IPS-15b (cell line): Measurements from ENCODE around the gene LIN54.

Experiments
- H3K27me3 ChIP-seq: one replicate; pipeline ENCODE4 v1.6.1; 2013; ENCODE audit warnings: low read length; ENCODE audit not compliant: control insufficient read depth, insufficient read depth
- H3K36me3 ChIP-seq: one replicate; pipeline ENCODE4 v1.6.1; 2013; ENCODE audit warnings: low read length; ENCODE audit not compliant: control insufficient read depth, insufficient read depth
- H3K4me1 ChIP-seq: one replicate; pipeline ENCODE4 v1.6.1; 2013; ENCODE audit warnings: mild to moderate bottlenecking, low read length; ENCODE audit not compliant: control insufficient read depth, insufficient read depth
- H3K4me3 ChIP-seq: one replicate; pipeline ENCODE4 v1.5.1; 2013; ENCODE audit warnings: low read depth, low read length
- H3K9ac ChIP-seq: one replicate; pipeline ENCODE4 v1.6.1; 2013; ENCODE audit warnings: low read depth, mild to moderate bottlenecking, low read length
- H3K9me3 ChIP-seq: one replicate; pipeline ENCODE4 v1.6.1; 2013; ENCODE audit warnings: mild to moderate bottlenecking, low read length; ENCODE audit not compliant: control insufficient read depth, insufficient read depth

LIN54 gene

GRCh38 chr4:82898322-82899243, 112.0 kb downstream of the LIN54 start:
- Histone ChIP-seq H3K9ac (peak overlapping the region; percentile 80), H3K4me1 (no peaks in the 10 kb centered on the region), H3K36me3 (peaks cover 13% of the 10 kb centered on the region), H3K9me3 (no peaks in the 10 kb centered on the region), H3K4me3 (peak overlapping the region; percentile 96), H3K27me3 (no peaks in the 10 kb centered on the region)

- no peaks in the 10 kb centered on the region for H3K4me1 ChIP-seq
- H3K9ac ChIP-seq = no peak overlapping the region
- H3K27me3 ChIP-seq = no peaks in the 10 kb centered on the region
- H3K36me3 ChIP-seq = peaks cover 13% of the 10 kb centered on the region
- no peaks in the 10 kb centered on the region for H3K9me3 ChIP-seq
- H3K4me3 ChIP-seq = no peak overlapping the region
Observed at GRCh38 chr4:82896755-82897154, 113.9 kb downstream of the LIN54 start.

- peaks cover 13% of the 10 kb centered on the region for H3K36me3 ChIP-seq
Observed at GRCh38 chr4:82893942-82894341, 116.7 kb downstream of the LIN54 start.

GRCh38 chr4:82892467-82892802, 118.2 kb downstream of the LIN54 start:
- H3K36me3 ChIP-seq = peaks cover 13% of the 10 kb centered on the region
- no peaks in the 10 kb centered on the region for H3K9me3 ChIP-seq
- H3K4me1 ChIP-seq = peaks cover 3% of the 10 kb centered on the region
- H3K9ac ChIP-seq = no peak overlapping the region
- peak overlapping the region; percentile 96 for H3K4me3 ChIP-seq
- no peaks in the 10 kb centered on the region for H3K27me3 ChIP-seq

More at GRCh38 chr4:82893942-82894341, 116.7 kb downstream of the LIN54 start:
- Histone ChIP-seq H3K9ac (no peak overlapping the region), H3K4me3 (no peak overlapping the region), H3K4me1 (no peaks in the 10 kb centered on the region), H3K27me3 (no peaks in the 10 kb centered on the region), H3K9me3 (no peaks in the 10 kb centered on the region)

GRCh38 chr4:82891707-82892466, 118.7 kb downstream of the LIN54 start:
- Histone ChIP-seq H3K9ac (peak overlapping the region; percentile 94), H3K4me3 (peak overlapping the region; percentile 96), H3K27me3 (no peaks in the 10 kb centered on the region), H3K36me3 (peaks cover 13% of the 10 kb centered on the region), H3K4me1 (peaks cover 3% of the 10 kb centered on the region), H3K9me3 (no peaks in the 10 kb centered on the region)

GRCh38 chr4:82890901-82891706, 119.5 kb downstream of the LIN54 start, which contains the start of gene SEC31A:
TSS of gene SEC31A (minus strand) at chr4:82891153. CDS start at chr4:82881936, 9,217 bp downstream.
- Histone ChIP-seq H3K9ac (peak within 1 kb of the TSS; percentile 98), H3K4me3 (peak within 1 kb of the TSS; percentile 96), H3K9me3 (no peaks in the 10 kb centered on the region), H3K27me3 (no peaks in the 10 kb centered on the region), H3K4me1 (peaks cover 3% of the 10 kb centered on the region), H3K36me3 (peaks cover 13% of the 10 kb centered on the region)

GRCh38 chr4:82890528-82890900, 120.1 kb downstream of the LIN54 start:
- peak overlapping the region; percentile 96 for H3K4me3 ChIP-seq
- H3K9ac ChIP-seq = peak overlapping the region; percentile 98
- no peaks in the 10 kb centered on the region for H3K9me3 ChIP-seq
- H3K4me1 ChIP-seq = peaks cover 3% of the 10 kb centered on the region
- peaks cover 13% of the 10 kb centered on the region for H3K36me3 ChIP-seq
- H3K27me3 ChIP-seq = no peaks in the 10 kb centered on the region

GRCh38 chr4:82889287-82889686, 121.3 kb downstream of the LIN54 start:
- Histone ChIP-seq H3K4me3 (peak overlapping the region; percentile 96), H3K4me1 (peaks cover 3% of the 10 kb centered on the region), H3K9ac (peak overlapping the region; percentile 98), H3K27me3 (no peaks in the 10 kb centered on the region), H3K36me3 (peaks cover 7% of the 10 kb centered on the region), H3K9me3 (no peaks in the 10 kb centered on the region)

GRCh38 chr4:82886147-82886942, 124.3 kb downstream of the LIN54 start:
- peaks cover 3% of the 10 kb centered on the region for H3K4me1 ChIP-seq
- H3K36me3 ChIP-seq = no peaks in the 10 kb centered on the region
- no peak overlapping the region for H3K4me3 ChIP-seq

GRCh38 chr4:82885410-82885809, 125.2 kb downstream of the LIN54 start:
- Histone ChIP-seq H3K4me3 (no peak overlapping the region), H3K27me3 (no peaks in the 10 kb centered on the region), H3K36me3 (peaks cover 2% of the 10 kb centered on the region), H3K9me3 (no peaks in the 10 kb centered on the region), H3K9ac (no peak overlapping the region), H3K4me1 (peaks cover 3% of the 10 kb centered on the region)

More at GRCh38 chr4:82886147-82886942, 124.3 kb downstream of the LIN54 start:
- no peak overlapping the region for H3K9ac ChIP-seq
- H3K9me3 ChIP-seq = no peaks in the 10 kb centered on the region
- no peaks in the 10 kb centered on the region for H3K27me3 ChIP-seq
